Esophagus muscularis mucosa (tissue), 4 donors: ENCODE results near the gene TMEM229B.

ENCODE experiments used
- CTCF ChIP-seq, 3 experiments: fragments of 200-600 bp in 2 of 3; fragments of 450-650 bp in 1 of 3; sonication (generic) in 2 of 3; IDR thresholded peaks; one replicate each; pipeline ENCODE4 v1.5.1; 2017 to 2019; ENCODE audit warnings: antibody characterized with exemption in 3 of 3, mild to moderate bottlenecking in 2 of 3, moderate library complexity in 1 of 3
- EP300 ChIP-seq: sonication (generic); formaldehyde crosslinking; IDR thresholded peaks from one replicate; pipeline ENCODE4 v1.6.1; 2017; ENCODE audit warnings: antibody characterized with exemption
- POLR2A ChIP-seq: fragments of 450-650 bp; IDR thresholded peaks from one replicate; pipeline ENCODE4 v1.6.1; 2017; ENCODE audit warnings: antibody characterized with exemption, moderate library complexity, mild to moderate bottlenecking, low read depth
- POLR2AphosphoS5 ChIP-seq, 2 donors: sonication (generic); formaldehyde crosslinking; IDR thresholded peaks; one replicate each; pipeline ENCODE4 v1.6.1; 2017; ENCODE audit warnings: antibody characterized with exemption in 2 of 2

DNA sequence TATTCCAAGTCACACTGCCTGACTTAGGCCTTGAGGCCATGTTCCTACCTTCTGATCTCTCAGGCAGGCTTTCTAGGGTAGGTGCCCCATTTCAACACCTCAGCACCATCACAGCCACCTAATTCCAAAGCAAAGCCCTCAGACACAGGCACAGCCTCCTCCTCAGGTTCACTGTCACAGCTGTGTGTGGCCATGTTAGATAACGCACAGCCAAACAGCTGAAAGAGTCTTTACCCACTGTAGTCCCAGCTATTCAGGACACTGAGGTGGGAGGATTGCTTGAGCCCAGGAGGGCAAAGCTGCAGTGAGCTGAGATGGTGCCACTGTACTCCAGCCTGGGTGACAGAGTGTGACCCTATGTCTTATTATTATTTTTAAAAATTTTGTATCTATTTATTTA is 7.3 kb upstream of the TMEM229B start:
- TF ChIP-seq CTCF (IDR thresholded peaks at IDR 0.05) (no peak), POLR2A (no peak), EP300 (no peak), POLR2AphosphoS5 (IDR thresholded peaks at IDR 0.05) (no peak)
